GM12892 (cell line): ENCODE data around the gene ARHGAP26.

ENCODE experiments used
- POLR2AphosphoS5 ChIP-seq: IDR thresholded peaks from 2 replicates; pipeline ENCODE4 v1.6.1; 2011; ENCODE audit warnings: low read depth, low read length, control low read depth
- TAF1 ChIP-seq: IDR thresholded peaks from 2 replicates; pipeline ENCODE4 v1.6.1; 2011; ENCODE audit warnings: low read depth, mild to moderate bottlenecking, control low read depth, low read length, borderline replicate concordance

- TF ChIP-seq TAF1 (no peak), POLR2AphosphoS5 (no peak)
Observed at GRCh38 chr5:143146161-143146560, 376.0 kb downstream of the ARHGAP26 start.
